Left lung (tissue), 10 donors: Measurements from ENCODE around the gene FANCB. TPM values are rescaled to one million over a fixed set of nuclear protein-coding genes. Genes with fewer than 3 reads are reported as not detected.

Source experiments
- ATAC-seq: fragments of 200-7000 bp; cut with Tn5 transposase; one replicate; pipeline ENCODE4 v1.9.1; 2020; ENCODE audit warnings: moderate library complexity
- DNase-seq, 4 donors: peaks; one replicate each; pipeline ENCODE4 v3.0.0-alpha.2; 2013 to 2020
- H3K27ac ChIP-seq, 2 donors: fragments of 200-600 bp; sonication (generic) in 1 of 2; one replicate each; pipeline versions ENCODE4 v1.5.0 to v1.8.0; 2020 to 2021
- H3K27me3 ChIP-seq, 2 donors: fragments of 200-600 bp; sonication (generic) in 1 of 2; one replicate each; pipeline versions ENCODE4 v1.5.0 to v1.8.0; 2020 to 2021
- H3K36me3 ChIP-seq, 2 donors: fragments of 200-600 bp; sonication (generic) in 1 of 2; one replicate each; pipeline versions ENCODE4 v1.5.0 to v1.8.0; 2020 to 2021
- H3K4me1 ChIP-seq, 2 donors: fragments of 200-600 bp; one replicate each; pipeline ENCODE4 v1.8.0; 2021
- H3K4me3 ChIP-seq, 2 donors: fragments of 200-600 bp; sonication (generic) in 1 of 2; one replicate each; pipeline versions ENCODE4 v1.5.0 to v1.8.0; 2020 to 2021; ENCODE audit warnings: mild to moderate bottlenecking in 1 of 2
- H3K9me3 ChIP-seq, 2 donors: fragments of 200-600 bp; sonication (generic) in 1 of 2; one replicate each; pipeline versions ENCODE4 v1.5.0 to v1.8.0; 2020 to 2021
- intact Hi-C, 2 donors: fragments of 100-400 bp; cut with DNase I; formaldehyde crosslinking; loops; one replicate each; pipeline versions ENCODE4 v1.11.2 to v1.14.2; 2022
- polyA plus RNA-seq, 6 donors: library from polyadenylated mRNA; unstranded; fragments of 120-200 nt; gene quantifications; one replicate each; pipeline ENCODE4 v1.2.1, GENCODE V29; 2013; ENCODE audit not compliant: insufficient read length in 6 of 6
- total RNA-seq, 2 donors: library from RNA; stranded (reverse); fragmentation: NEBNext Ultra II Directional; extraction: Animal tissue kit (Norgen Biotek cat#: 25700); gene quantifications; one replicate each; pipeline ENCODE4 v1.2.1, GENCODE V29; 2021
- TF ChIP-seq, protein P1 (sequence below), 2 donors: fragments of 200-600 bp; sonication (generic) in 1 of 2; IDR thresholded peaks; one replicate each; pipeline versions ENCODE4 v1.5.0 to v1.8.0; 2021; ENCODE audit warnings: antibody characterized with exemption in 2 of 2
- donor health status: DM: no; HTN: yes; CAD: no.
- donor health status: DM: no; HTN: no; CAD: no.

FANCB gene
- total and polyA plus RNA-seq, 8 donors = 2.5 to 5.7 (median 4.1) TPM

DNA sequence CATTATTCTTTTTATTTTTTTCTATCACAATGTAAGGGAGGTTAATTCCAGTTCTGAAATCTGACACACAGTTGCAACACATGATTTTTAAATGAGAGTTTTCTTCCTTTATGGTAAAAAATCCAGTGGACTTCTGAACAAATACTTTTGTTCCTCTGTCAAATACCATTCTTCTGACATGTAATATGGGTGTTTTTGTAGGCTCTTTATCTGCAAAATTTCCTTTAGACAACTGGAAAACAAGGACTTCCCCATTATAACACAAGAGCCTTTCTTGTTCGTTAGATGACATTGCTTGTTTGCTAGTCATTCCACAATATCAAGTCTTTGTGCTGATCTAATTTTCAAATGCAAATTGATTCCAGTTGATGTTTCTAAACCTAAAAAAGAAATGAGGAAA is 7.7 kb downstream of the FANCB start:
- Histone ChIP-seq H3K27ac (no peak overlapping the region), H3K36me3 (no peaks in the 10 kb centered on the region), H3K4me3 (no peak overlapping the region), H3K27me3 (no peaks in the 10 kb centered on the region), H3K9me3 (no peaks in the 10 kb centered on the region), H3K4me1 (no peaks in the 10 kb centered on the region)
- TF ChIP-seq, protein P1, sequence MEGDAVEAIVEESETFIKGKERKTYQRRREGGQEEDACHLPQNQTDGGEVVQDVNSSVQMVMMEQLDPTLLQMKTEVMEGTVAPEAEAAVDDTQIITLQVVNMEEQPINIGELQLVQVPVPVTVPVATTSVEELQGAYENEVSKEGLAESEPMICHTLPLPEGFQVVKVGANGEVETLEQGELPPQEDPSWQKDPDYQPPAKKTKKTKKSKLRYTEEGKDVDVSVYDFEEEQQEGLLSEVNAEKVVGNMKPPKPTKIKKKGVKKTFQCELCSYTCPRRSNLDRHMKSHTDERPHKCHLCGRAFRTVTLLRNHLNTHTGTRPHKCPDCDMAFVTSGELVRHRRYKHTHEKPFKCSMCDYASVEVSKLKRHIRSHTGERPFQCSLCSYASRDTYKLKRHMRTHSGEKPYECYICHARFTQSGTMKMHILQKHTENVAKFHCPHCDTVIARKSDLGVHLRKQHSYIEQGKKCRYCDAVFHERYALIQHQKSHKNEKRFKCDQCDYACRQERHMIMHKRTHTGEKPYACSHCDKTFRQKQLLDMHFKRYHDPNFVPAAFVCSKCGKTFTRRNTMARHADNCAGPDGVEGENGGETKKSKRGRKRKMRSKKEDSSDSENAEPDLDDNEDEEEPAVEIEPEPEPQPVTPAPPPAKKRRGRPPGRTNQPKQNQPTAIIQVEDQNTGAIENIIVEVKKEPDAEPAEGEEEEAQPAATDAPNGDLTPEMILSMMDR (IDR thresholded peaks at IDR 0.05) = no peak
- ATAC-seq = no peak
- no peak for DNase-seq
- intact Hi-C loops = no loop called here

DNA sequence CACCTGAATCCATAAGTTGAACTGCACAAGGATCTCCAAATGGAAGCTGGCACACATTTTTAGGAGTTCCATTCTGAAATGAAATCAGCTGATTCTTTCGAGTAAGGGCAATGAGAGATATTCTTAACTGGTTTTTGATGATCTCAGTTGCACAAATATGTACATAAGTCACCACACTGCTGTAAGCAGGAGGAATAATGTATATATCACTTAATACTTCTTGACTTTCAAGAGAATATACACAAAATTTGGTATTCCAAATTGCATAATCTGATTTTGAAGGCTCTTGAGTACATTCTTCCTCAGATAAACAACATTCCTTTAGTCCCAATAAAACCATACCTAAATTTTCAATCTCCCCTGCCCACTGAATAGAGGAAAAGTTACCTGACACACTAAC is 8.2 kb downstream of the FANCB start:
- DNase-seq (no peak), ATAC-seq (no peak)
- Histone ChIP-seq H3K27ac (no peak overlapping the region), H3K36me3 (no peaks in the 10 kb centered on the region), H3K4me3 (no peak overlapping the region), H3K9me3 (no peaks in the 10 kb centered on the region), H3K4me1 (no peaks in the 10 kb centered on the region), H3K27me3 (no peaks in the 10 kb centered on the region)
- intact Hi-C loops = no loop called here
- TF ChIP-seq, protein P1 (IDR thresholded peaks at IDR 0.05) = no peak

DNA sequence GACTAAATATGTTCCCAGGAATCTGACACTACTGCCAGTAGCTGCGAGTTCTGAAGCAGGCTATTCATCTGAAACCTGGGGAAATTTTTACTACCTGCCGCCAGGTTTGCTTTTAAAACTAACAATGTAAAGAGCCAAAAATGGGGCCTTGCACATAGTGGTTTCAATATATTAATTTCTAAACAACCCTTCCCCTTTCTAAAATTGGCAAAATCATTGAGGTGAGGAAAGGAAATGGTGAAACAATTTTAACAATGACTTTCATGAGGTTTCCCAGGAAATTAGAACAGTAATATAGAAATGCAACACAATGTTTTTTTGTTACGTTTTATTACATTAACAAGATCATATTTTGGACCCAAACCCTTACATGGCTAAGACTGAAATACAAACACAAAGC is 21.3 kb downstream of the FANCB start:
- Histone ChIP-seq H3K4me3 (no peak overlapping the region), H3K36me3 (no peaks in the 10 kb centered on the region), H3K9me3 (no peaks in the 10 kb centered on the region), H3K27ac (peak overlapping the region in 1 of 2 donors; percentile 82), H3K27me3 (no peaks in the 10 kb centered on the region), H3K4me1 (no peaks in the 10 kb centered on the region)
- TF ChIP-seq, protein P1 (IDR thresholded peaks at IDR 0.05) = no peak
- DNase-seq (no peak), ATAC-seq (no peak)
- intact Hi-C loops = no loop called here

DNA sequence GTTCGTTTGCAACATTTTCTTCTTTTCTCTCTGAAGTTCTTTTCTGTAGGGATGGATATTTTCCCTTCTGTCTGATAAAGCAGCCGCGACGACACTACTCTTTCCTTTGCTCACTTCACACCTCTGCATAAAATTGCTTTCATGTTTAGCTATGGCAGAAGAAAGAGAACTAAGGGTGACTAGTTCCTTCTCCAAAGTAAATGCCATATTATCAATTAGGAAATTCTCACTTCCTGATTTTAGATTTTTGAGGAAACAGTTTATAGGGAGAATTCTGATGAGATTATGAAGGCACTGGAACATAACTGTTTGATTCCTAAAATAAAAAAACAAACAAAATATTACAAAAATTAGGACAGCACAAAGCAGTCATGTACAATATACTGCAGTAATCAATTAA is 29.2 kb downstream of the FANCB start:
- DNase-seq (no peak), ATAC-seq (no peak)
- Histone ChIP-seq H3K9me3 (no peaks in the 10 kb centered on the region), H3K27me3 (no peaks in the 10 kb centered on the region), H3K36me3 (no peaks in the 10 kb centered on the region), H3K4me1 (no peaks in the 10 kb centered on the region), H3K4me3 (no peak overlapping the region), H3K27ac (no peak overlapping the region)
- TF ChIP-seq, protein P1 (IDR thresholded peaks at IDR 0.05) = no peak
- intact Hi-C loops = no loop called here

GRCh38 chrX:14837155-14837554 is 35.7 kb downstream of the FANCB start:
- Histone ChIP-seq H3K36me3 (no peaks in the 10 kb centered on the region), H3K4me3 (no peak overlapping the region), H3K4me1 (no peaks in the 10 kb centered on the region), H3K9me3 (no peaks in the 10 kb centered on the region), H3K27me3 (no peaks in the 10 kb centered on the region), H3K27ac (no peak overlapping the region)
- DNase-seq = no peak
- TF ChIP-seq, protein P1 (IDR thresholded peaks at IDR 0.05) = no peak
- intact Hi-C loops = no loop called here
- ATAC-seq = no peak
